ENCODE data around the gene LRRC74A. TPM values are rescaled to one million over a fixed set of nuclear protein-coding genes. Genes with fewer than 3 reads are reported as not detected.

LRRC74A gene
- total and polyA plus RNA-seq, 2 donors (not counting 3 experiments of a cell fraction or from before 2014, with no cell fraction given), result not detected

DNA sequence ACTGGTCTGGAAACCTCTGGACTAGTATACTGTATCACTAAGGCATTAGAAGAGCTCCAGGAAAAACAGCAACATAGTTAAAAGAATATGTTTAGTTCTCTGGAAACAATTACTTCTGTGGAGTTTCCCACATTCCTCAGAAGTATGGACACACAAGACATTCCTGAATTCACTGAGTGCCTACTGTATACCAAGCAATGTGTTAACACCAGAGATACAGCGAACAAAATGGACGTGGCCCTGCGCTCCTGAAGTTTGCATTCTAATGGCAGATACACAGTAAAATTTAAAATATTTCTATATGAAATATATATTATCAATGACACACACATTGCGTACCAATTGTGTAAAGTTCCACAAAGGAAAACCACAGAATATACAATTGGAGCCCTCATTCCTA, 14.6 kb upstream of the LRRC74A start:
- H3K9me1 ChIP-seq (replicated peaks; ENCODE audit: control insufficient read depth, extremely low read depth, insufficient read depth, low read length), result no peaks in the 10 kb centered on the region
- no TSS peak for BruUV-seq (replicated peaks)
- H3K4me3 ChIP-seq (replicated peaks in 1 of 3; ENCODE audit: insufficient read depth in 1 of 3, low read depth in 1 of 3, low read length in 3 of 3), result peak overlapping the region; percentile 72 to 85 (median 75)
- DNase-seq (ENCODE audit: low read depth, low spot score) (peak; percentile 30), FAIRE-seq (no peak)
- no peaks in the 10 kb centered on the region for H3K79me2 ChIP-seq (ENCODE audit: control insufficient read depth, insufficient read depth, low read length)
- dilution Hi-C loops (cut with MboI; ENCODE audit: extremely low pct_ligation_motif_present, low sequenced_read_pairs) (no loop called here), intact Hi-C loops (cut with micrococcal nuclease) (loop anchor here (1.0 to 5.0 kb wide), 3 partner anchors 26 to 101 kb away; no protein-coding TSS in a partner anchor)
- H3K4me1 ChIP-seq (ENCODE audit: control insufficient read depth, extremely low read depth, insufficient read depth, low read length), result peaks cover 14% of the 10 kb centered on the region
- H4K20me1 ChIP-seq (replicated peaks; ENCODE audit: control insufficient read depth, extremely low read depth, insufficient read depth, low read length), result no peaks in the 10 kb centered on the region
- no peak for TF ChIP-seq FOS (IDR thresholded peaks at IDR 0.05; ENCODE audit: borderline replicate concordance, insufficient read depth, low read length)
- TF ChIP-seq EZH2 (IDR thresholded peaks at IDR 0.05; ENCODE audit: borderline replicate concordance, low read depth, low read length, severe bottlenecking), result no peak
- no peak for TF ChIP-seq POLR2AphosphoS5 (IDR thresholded peaks at IDR 0.05; ENCODE audit: insufficient read depth, low read depth, low read length)
- TF ChIP-seq, protein P1, sequence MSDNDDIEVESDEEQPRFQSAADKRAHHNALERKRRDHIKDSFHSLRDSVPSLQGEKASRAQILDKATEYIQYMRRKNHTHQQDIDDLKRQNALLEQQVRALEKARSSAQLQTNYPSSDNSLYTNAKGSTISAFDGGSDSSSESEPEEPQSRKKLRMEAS (IDR thresholded peaks at IDR 0.05; ENCODE audit: insufficient read depth, insufficient read length), result no peak
- TF ChIP-seq, protein P2, sequence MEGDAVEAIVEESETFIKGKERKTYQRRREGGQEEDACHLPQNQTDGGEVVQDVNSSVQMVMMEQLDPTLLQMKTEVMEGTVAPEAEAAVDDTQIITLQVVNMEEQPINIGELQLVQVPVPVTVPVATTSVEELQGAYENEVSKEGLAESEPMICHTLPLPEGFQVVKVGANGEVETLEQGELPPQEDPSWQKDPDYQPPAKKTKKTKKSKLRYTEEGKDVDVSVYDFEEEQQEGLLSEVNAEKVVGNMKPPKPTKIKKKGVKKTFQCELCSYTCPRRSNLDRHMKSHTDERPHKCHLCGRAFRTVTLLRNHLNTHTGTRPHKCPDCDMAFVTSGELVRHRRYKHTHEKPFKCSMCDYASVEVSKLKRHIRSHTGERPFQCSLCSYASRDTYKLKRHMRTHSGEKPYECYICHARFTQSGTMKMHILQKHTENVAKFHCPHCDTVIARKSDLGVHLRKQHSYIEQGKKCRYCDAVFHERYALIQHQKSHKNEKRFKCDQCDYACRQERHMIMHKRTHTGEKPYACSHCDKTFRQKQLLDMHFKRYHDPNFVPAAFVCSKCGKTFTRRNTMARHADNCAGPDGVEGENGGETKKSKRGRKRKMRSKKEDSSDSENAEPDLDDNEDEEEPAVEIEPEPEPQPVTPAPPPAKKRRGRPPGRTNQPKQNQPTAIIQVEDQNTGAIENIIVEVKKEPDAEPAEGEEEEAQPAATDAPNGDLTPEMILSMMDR (IDR thresholded peaks at IDR 0.05; ENCODE audit: extremely low read depth in 1 of 2, insufficient read depth in 1 of 2, low read depth in 1 of 2, low read length in 2 of 2), result no peak
- no peak for TF ChIP-seq POLR2A (IDR thresholded peaks at IDR 0.05; ENCODE audit: low read depth, low read length)
- no peak for TF ChIP-seq JUN (IDR thresholded peaks at IDR 0.05; ENCODE audit: borderline replicate concordance, insufficient read depth, insufficient read length, low read depth)
- TF ChIP-seq MYC (IDR thresholded peaks at IDR 0.05; ENCODE audit: low read depth, low read length), result no peak
- no peaks in the 10 kb centered on the region for H3K9me3 ChIP-seq (replicated peaks; ENCODE audit: control insufficient read depth, insufficient read depth, low read length)
- CTCF ChIA-PET, result interaction anchor here (0.7 to 4.3 kb wide), 20 partner anchors 9 to 284 kb away, joined by 3 to 73 read pairs (median 4); partner anchors contain the start of gene VASH1
- peaks cover 4 to 5% of the 10 kb centered on the region in 2 experiments for H3K27me3 ChIP-seq (ENCODE audit: control insufficient read depth in 2 of 2, insufficient read depth in 2 of 2, low read length in 2 of 2)
- peaks cover 0 to 17% of the 10 kb centered on the region in 2 experiments for H3K36me3 ChIP-seq (ENCODE audit: control insufficient read depth in 2 of 2, extremely low read depth in 1 of 2, insufficient read depth in 2 of 2, low read length in 2 of 2)
- peak overlapping the region; percentile 98 for H3K4me2 ChIP-seq (ENCODE audit: insufficient read depth, low read length)
- POLR2A ChIA-PET, result no interaction called here
- peak overlapping the region; percentile 73 for H3K9ac ChIP-seq (replicated peaks; ENCODE audit: extremely low read depth, insufficient read depth, low read length)
- H3K27ac ChIP-seq (ENCODE audit: insufficient read depth, low read depth, low read length), result no peak overlapping the region
- H2AFZ ChIP-seq (ENCODE audit: low read depth, low read length), result peak overlapping the region; percentile 16

Data from endothelial cell of umbilical vein (primary cell).